ENCODE results near the gene ZBED4. TPM values are rescaled to one million over a fixed set of nuclear protein-coding genes. Genes with fewer than 3 reads are reported as not detected.

The ZBED4 gene
- total RNA-seq, 1 experiment from 2014 or later = 23.0 TPM

DNA sequence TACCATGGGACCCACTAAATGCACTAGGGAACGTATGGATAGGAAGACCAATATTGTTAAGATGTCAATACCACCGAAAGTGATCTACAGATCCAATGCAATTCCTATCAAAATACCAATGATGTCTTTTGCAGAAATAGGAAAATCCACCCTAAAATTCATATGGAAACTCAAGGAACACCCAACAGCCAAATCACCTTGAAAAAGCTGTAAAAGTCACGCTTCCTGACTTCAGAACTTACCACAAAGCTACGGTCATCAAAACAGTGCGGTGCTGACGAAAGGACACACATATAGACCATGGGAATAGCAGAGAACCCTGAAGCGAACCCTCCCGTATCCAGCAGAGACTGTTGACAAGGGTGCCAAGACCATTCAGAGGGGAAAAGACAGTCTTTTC lies 46.5 kb upstream of the ZBED4 start:
- Histone ChIP-seq H3K27ac (ENCODE audit: insufficient read length, low read depth, low read length) (no peak overlapping the region), H3T11ph (ENCODE audit: low read length) (no peak overlapping the region), H3K14ac (ENCODE audit: insufficient read depth, low read length) (no peak overlapping the region), H3K4ac (ENCODE audit: low read depth, low read length) (no peak overlapping the region), H2AFZ (ENCODE audit: low read length) (no peak overlapping the region), H3K56ac (ENCODE audit: insufficient read length, low read depth, low read length) (no peak overlapping the region), H3K9ac (ENCODE audit: extremely low read depth, insufficient read length, low read length) (no peak overlapping the region), H3K4me1 (ENCODE audit: insufficient read depth, low read length) (no peaks in the 10 kb centered on the region), H4K20me1 (ENCODE audit: control insufficient read depth, insufficient read depth, insufficient read length) (no peaks in the 10 kb centered on the region), H3K23me2 (ENCODE audit: insufficient read length, low read depth, low read length, poor library complexity, severe bottlenecking) (no peaks in the 10 kb centered on the region), H2BK5ac (ENCODE audit: insufficient read length, low read length) (no peak overlapping the region), H3K4me2 (ENCODE audit: insufficient read depth, insufficient read length, low read length) (no peak overlapping the region), H3K9me3 (ENCODE audit: control insufficient read depth, low read depth, low read length) (no peaks in the 10 kb centered on the region), H2AK5ac (ENCODE audit: insufficient read length, low read length) (no peak overlapping the region), H2BK12ac (ENCODE audit: insufficient read length, low read depth, low read length) (no peak overlapping the region), H3K23ac (ENCODE audit: insufficient read length, low read depth, low read length) (no peak overlapping the region), H4K8ac (replicated peaks; ENCODE audit: insufficient read length, low read depth, low read length) (no peak overlapping the region), H4K91ac (ENCODE audit: insufficient read length, low read depth, low read length) (no peak overlapping the region), H2BK120ac (ENCODE audit: low read depth, low read length, poor library complexity, severe bottlenecking) (no peak overlapping the region), H2BK15ac (ENCODE audit: low read depth, low read length) (0 out of 2 replicates have a peak overlapping the region, but pooled peaks have one; percentile 77), H3K27me3 (ENCODE audit: insufficient read depth, low read length) (no peaks in the 10 kb centered on the region), H3K18ac (ENCODE audit: insufficient read length, low read depth, low read length) (no peak overlapping the region), H2BK20ac (ENCODE audit: low read depth, low read length, poor library complexity, severe bottlenecking) (no peak overlapping the region), H3K79me1 (ENCODE audit: insufficient read depth, low read depth, low read length, poor library complexity, severe bottlenecking) (peaks cover 11% of the 10 kb centered on the region), H4K5ac (ENCODE audit: insufficient read length, low read depth, low read length) (no peak overlapping the region), H3K79me2 (ENCODE audit: insufficient read depth, low read length) (peaks cover 47% of the 10 kb centered on the region)
- Mint-ChIP-seq H3K4me3 (no peak overlapping the region), H3K27ac (no peak overlapping the region; a peak in 2 of 7 replicates), H3K9me3 (no peaks in the 10 kb centered on the region), H3K4me1 (peaks cover 0 to 2% of the 10 kb centered on the region in 2 experiments; a peak in 1 of 4 replicates), H3K27me3 (ENCODE audit: low read depth) (no peaks in the 10 kb centered on the region), H3K36me3 (ENCODE audit: insufficient read depth in 1 of 3, low read depth in 3 of 3) (peaks cover 11 to 40% (median 24%) of the 10 kb centered on the region in 3 experiments; a peak in 6 of 7 replicates)
- DNase-seq = no peak
- WGBS (ENCODE audit: extremely low coverage, insufficient read length, low lambda C conversion rate) = no CpG with 5 or more reads among the region's 8 CpGs
- TF ChIP-seq, protein P1, sequence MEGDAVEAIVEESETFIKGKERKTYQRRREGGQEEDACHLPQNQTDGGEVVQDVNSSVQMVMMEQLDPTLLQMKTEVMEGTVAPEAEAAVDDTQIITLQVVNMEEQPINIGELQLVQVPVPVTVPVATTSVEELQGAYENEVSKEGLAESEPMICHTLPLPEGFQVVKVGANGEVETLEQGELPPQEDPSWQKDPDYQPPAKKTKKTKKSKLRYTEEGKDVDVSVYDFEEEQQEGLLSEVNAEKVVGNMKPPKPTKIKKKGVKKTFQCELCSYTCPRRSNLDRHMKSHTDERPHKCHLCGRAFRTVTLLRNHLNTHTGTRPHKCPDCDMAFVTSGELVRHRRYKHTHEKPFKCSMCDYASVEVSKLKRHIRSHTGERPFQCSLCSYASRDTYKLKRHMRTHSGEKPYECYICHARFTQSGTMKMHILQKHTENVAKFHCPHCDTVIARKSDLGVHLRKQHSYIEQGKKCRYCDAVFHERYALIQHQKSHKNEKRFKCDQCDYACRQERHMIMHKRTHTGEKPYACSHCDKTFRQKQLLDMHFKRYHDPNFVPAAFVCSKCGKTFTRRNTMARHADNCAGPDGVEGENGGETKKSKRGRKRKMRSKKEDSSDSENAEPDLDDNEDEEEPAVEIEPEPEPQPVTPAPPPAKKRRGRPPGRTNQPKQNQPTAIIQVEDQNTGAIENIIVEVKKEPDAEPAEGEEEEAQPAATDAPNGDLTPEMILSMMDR (conservative IDR thresholded peaks at IDR 0.05) = no peak

Data from H9 (cell line).